Muscle of arm (tissue), 14 donors: ENCODE data around the gene CACNA1F. TPM values are rescaled to one million over a fixed set of nuclear protein-coding genes. Genes with fewer than 3 reads are reported as not detected.

ENCODE experiments used
- DNase-seq: peaks from one replicate; pipeline ENCODE4 v3.0.0-alpha.2; 2013
- long read RNA-seq, 11 donors: transcript quantifications; one replicate each; lab custom pipeline, GENCODE V29; 2026
- polyA plus RNA-seq, 12 donors: library from polyadenylated mRNA; unstranded; fragments of 120-200 nt; gene quantifications; one replicate each; pipeline ENCODE4 v1.2.1, GENCODE V29; 2013; ENCODE audit not compliant: insufficient read length in 12 of 12

Gene CACNA1F
- under 1 TPM in 6 of 12 donors, not detected in 6; 0.03 to 0.39 (median 0.15) TPM for polyA plus RNA-seq
- long read RNA-seq, donor 1, result 0 reads
- long read RNA-seq, donor 2, result 0 reads
- long read RNA-seq, donor 3, partial matches to known transcripts, result 6 of 6 reads
- long read RNA-seq, donor 3, other reads (novel, unspliced or antisense), result 0 of 6 reads
- long read RNA-seq, donor 4, result 0 reads
- long read RNA-seq, donor 5, result 0 reads
- long read RNA-seq, donor 6, result 0 reads
- long read RNA-seq, donor 7, result 0 reads
- long read RNA-seq, donor 8, result 0 reads
- long read RNA-seq, donor 9, result 0 reads
- long read RNA-seq, donor 10, result 0 reads
- long read RNA-seq, donor 11, result 0 reads

GRCh38 chrX:49233176-49233575 lies at the start of gene CACNA1F:
CACNA1F (minus strand) TSS chrX:49233340; CDS start chrX:49233309, 31 bp downstream.
- no peak for DNase-seq

GRCh38 chrX:49282647-49283011 lies 49.5 kb upstream of the CACNA1F start:
- peak; percentile 31 for DNase-seq

GRCh38 chrX:49278081-49278480 lies 44.9 kb upstream of the CACNA1F start:
- no peak for DNase-seq

- no peak for DNase-seq
These were observed 44.3 kb upstream of the CACNA1F start for GRCh38 chrX:49277535-49277830.

GRCh38 chrX:49276671-49277534 lies 43.8 kb upstream of the CACNA1F start:
- DNase-seq, result no peak

GRCh38 chrX:49276207-49276606 lies 43.1 kb upstream of the CACNA1F start:
- no peak for DNase-seq

- no peak for DNase-seq
These were observed 40.1 kb upstream of the CACNA1F start for GRCh38 chrX:49273181-49273727.

GRCh38 chrX:49272421-49272820 lies 39.3 kb upstream of the CACNA1F start:
- DNase-seq, result no peak

- DNase-seq, result no peak
These were observed 38.2 kb upstream of the CACNA1F start for GRCh38 chrX:49271341-49271740.

- DNase-seq, result no peak
These were observed 37.2 kb upstream of the CACNA1F start for GRCh38 chrX:49270249-49270921.

- DNase-seq, result no peak
These were observed 36.7 kb upstream of the CACNA1F start, which contains the start of gene PPP1R3F for GRCh38 chrX:49269767-49270248. PPP1R3F (plus strand) TSS chrX:49269793; CDS start chrX:49269870, 77 bp downstream.

GRCh38 chrX:49269010-49269766 lies 36.0 kb upstream of the CACNA1F start:
- peak; percentile 95 for DNase-seq

GRCh38 chrX:49268702-49269009 lies 35.5 kb upstream of the CACNA1F start:
- no peak for DNase-seq

GRCh38 chrX:49266523-49267445 lies 33.6 kb upstream of the CACNA1F start:
- DNase-seq, result no peak

GRCh38 chrX:49264460-49264859 lies 31.3 kb upstream of the CACNA1F start, which contains the start of gene FOXP3:
FOXP3 (minus strand) TSS chrX:49264710; CDS start chrX:49258505, 6,205 bp downstream.
- no peak for DNase-seq

- no peak for DNase-seq
These were observed 30.5 kb upstream of the CACNA1F start for GRCh38 chrX:49263631-49264030.

- DNase-seq, result no peak
These were observed 29.5 kb upstream of the CACNA1F start for GRCh38 chrX:49262603-49263002.

- DNase-seq, result no peak
These were observed 27.3 kb upstream of the CACNA1F start for GRCh38 chrX:49260221-49260985.

- DNase-seq, result no peak
These were observed 25.6 kb upstream of the CACNA1F start for GRCh38 chrX:49258749-49259124.
